CD8-positive, alpha-beta memory T cell (primary cell): ENCODE results near the gene BET1. TPM values are rescaled to one million over a fixed set of nuclear protein-coding genes. Genes with fewer than 3 reads are reported as not detected.

ENCODE experiments used
- CTCF ChIA-PET: fragments of 350-600 bp; sonication (Branson Sonifier 250); formaldehyde crosslinking; loops from one replicate; lab custom pipeline; 2021; ENCODE audit warnings: antibody characterized with exemption; lab: Charles Lee
- POLR2A ChIA-PET: fragments of 350-600 bp; sonication (Branson Sonifier 250); formaldehyde crosslinking; loops from one replicate; lab custom pipeline; 2021; ENCODE audit warnings: antibody characterized with exemption; lab: Charles Lee
- DNase-seq, 5 donors: peaks; one replicate each; pipeline versions ENCODE4 v3.0.0 to v3.0.0-alpha.2; 2020 to 2022; ENCODE audit warnings: mixed read lengths in 1 of 5
- H3K27ac ChIP-seq: one replicate; pipeline ENCODE4 v1.7.0; 2013; ENCODE audit warnings: low read depth, mild to moderate bottlenecking, low read length, moderate library complexity
- H3K27me3 ChIP-seq: 2 replicates; pipeline ENCODE4 v1.7.0; 2013; ENCODE audit warnings: low read length, mild to moderate bottlenecking; ENCODE audit not compliant: insufficient read depth, poor library complexity, severe bottlenecking
- H3K36me3 ChIP-seq: 2 replicates; pipeline ENCODE4 v1.7.0; 2013; ENCODE audit warnings: mild to moderate bottlenecking, low read length, moderate library complexity; ENCODE audit not compliant: insufficient read depth
- H3K4me1 ChIP-seq: 2 replicates; pipeline ENCODE4 v1.7.0; 2013; ENCODE audit warnings: mild to moderate bottlenecking, low read length, moderate library complexity; ENCODE audit not compliant: insufficient read depth
- H3K4me3 ChIP-seq: 2 replicates; pipeline ENCODE4 v1.7.0; 2013; ENCODE audit warnings: mild to moderate bottlenecking, low read length
- H3K9me3 ChIP-seq: 2 replicates; pipeline ENCODE4 v1.7.0; 2013; ENCODE audit warnings: mild to moderate bottlenecking, low read length
- H3K27ac Mint-ChIP-seq, 8 donors: one replicate each; pipeline ENCODE4 v1.8.0; 2020 to 2021; ENCODE audit warnings: mixed read lengths in 8 of 8, mild to moderate bottlenecking in 6 of 8, inconsistent platforms in 3 of 8, moderate library complexity in 3 of 8
- H3K27me3 Mint-ChIP-seq, 2 donors: one replicate each; pipeline ENCODE4 v1.8.0; 2020 to 2021; ENCODE audit warnings: mixed read lengths in 2 of 2, mild to moderate bottlenecking in 1 of 2, moderate library complexity in 1 of 2
- H3K36me3 Mint-ChIP-seq, 3 donors: one replicate each; pipeline ENCODE4 v1.8.0; 2020 to 2021; ENCODE audit warnings: mixed read lengths in 3 of 3, inconsistent platforms in 1 of 3, mild to moderate bottlenecking in 1 of 3
- H3K4me1 Mint-ChIP-seq, 3 donors: one replicate each; pipeline ENCODE4 v1.8.0; 2020 to 2021; ENCODE audit warnings: mixed read lengths in 3 of 3, inconsistent platforms in 1 of 3, mild to moderate bottlenecking in 1 of 3
- H3K4me3 Mint-ChIP-seq, 7 donors: one replicate each; pipeline ENCODE4 v1.8.0; 2020 to 2021; ENCODE audit warnings: mixed read lengths in 7 of 7, mild to moderate bottlenecking in 6 of 7, moderate library complexity in 4 of 7, inconsistent platforms in 2 of 7
- H3K9me3 Mint-ChIP-seq, 5 donors: one replicate each; pipeline ENCODE4 v1.8.0; 2020 to 2022; ENCODE audit warnings: mixed read lengths in 5 of 5, mild to moderate bottlenecking in 3 of 5, moderate library complexity in 2 of 5, inconsistent platforms in 1 of 5
- polyA plus RNA-seq: library from polyadenylated mRNA; unstranded; fragments of 300-500 nt; fragmentation: Illumina TruSeq; gene quantifications from one replicate; pipeline ENCODE4 v1.2.3, GENCODE V29; 2021
- total RNA-seq, 2 experiments: library from RNA; stranded (reverse); gene quantifications; one replicate each; pipeline ENCODE4 v1.2.3, GENCODE V29; 2021

Gene BET1
- total and polyA plus RNA-seq, 3 experiments from 2014 or later: 17.8 to 22.6 (median 19.9) TPM

DNA sequence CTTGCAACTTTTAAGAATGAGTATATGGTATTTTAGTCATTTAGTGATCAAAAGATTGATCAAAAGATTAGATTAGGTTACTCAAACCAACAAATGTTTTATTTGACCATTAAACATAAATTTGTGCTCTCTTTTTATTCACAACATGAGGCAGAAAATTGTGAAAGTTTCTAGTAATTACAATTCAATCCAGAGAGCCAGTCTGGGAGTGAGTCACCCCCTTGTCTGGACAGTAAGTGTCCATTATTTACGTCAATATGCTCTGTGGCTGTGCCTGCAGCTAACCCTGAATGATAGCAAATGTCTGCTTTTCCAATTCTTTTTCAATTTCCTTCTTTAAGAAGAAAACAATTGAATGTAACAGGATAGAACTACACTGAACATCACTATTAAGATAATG lies 54.7 kb downstream of the BET1 start:
- no peaks in the 10 kb centered on the region for H3K4me1 Mint-ChIP-seq
- no peak overlapping the region for H3K27ac Mint-ChIP-seq
- H3K4me3 Mint-ChIP-seq: no peak overlapping the region
- H3K27me3 ChIP-seq: no peaks in the 10 kb centered on the region
- ChIA-PET POLR2A (no interaction called here), CTCF (no interaction called here)
- H3K4me1 ChIP-seq: no peaks in the 10 kb centered on the region
- peaks cover 0 to 2% of the 10 kb centered on the region in 2 donors for H3K27me3 Mint-ChIP-seq
- DNase-seq: no peak
- no peaks in the 10 kb centered on the region for H3K36me3 Mint-ChIP-seq
- no peak overlapping the region for H3K4me3 ChIP-seq
- no peaks in the 10 kb centered on the region for H3K9me3 Mint-ChIP-seq
- H3K27ac ChIP-seq: no peak overlapping the region
- H3K36me3 ChIP-seq: no peaks in the 10 kb centered on the region
- H3K9me3 ChIP-seq: no peaks in the 10 kb centered on the region

DNA sequence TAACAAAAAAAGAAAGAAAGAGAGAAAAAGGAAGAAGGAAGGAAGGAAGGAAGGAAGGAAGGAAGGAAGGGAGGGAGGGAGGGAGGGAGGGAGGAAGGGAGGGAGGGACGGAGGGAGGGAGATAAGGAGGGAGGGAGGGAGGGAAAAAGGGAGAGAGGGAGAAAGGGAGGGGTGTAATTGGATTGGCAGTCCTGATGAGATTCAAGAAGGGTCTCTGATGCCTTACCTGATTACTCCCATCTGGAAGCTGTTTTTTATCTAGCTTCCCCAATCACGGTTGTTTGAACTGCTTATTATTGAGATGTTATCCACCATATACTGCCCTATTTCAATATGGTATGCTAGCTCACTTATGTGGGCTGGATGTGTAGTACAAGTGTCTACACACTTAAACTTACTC lies 55.3 kb downstream of the BET1 start:
- Histone ChIP-seq H3K4me1 (no peaks in the 10 kb centered on the region), H3K27ac (no peak overlapping the region), H3K27me3 (no peaks in the 10 kb centered on the region), H3K9me3 (no peaks in the 10 kb centered on the region), H3K4me3 (no peak overlapping the region), H3K36me3 (no peaks in the 10 kb centered on the region)
- H3K36me3 Mint-ChIP-seq: no peaks in the 10 kb centered on the region
- ChIA-PET CTCF (no interaction called here), POLR2A (no interaction called here)
- no peak overlapping the region for H3K4me3 Mint-ChIP-seq
- H3K9me3 Mint-ChIP-seq: no peaks in the 10 kb centered on the region
- H3K27me3 Mint-ChIP-seq: peaks cover 0 to 2% of the 10 kb centered on the region in 2 donors
- H3K4me1 Mint-ChIP-seq: no peaks in the 10 kb centered on the region
- no peak for DNase-seq
- H3K27ac Mint-ChIP-seq: no peak overlapping the region

DNA sequence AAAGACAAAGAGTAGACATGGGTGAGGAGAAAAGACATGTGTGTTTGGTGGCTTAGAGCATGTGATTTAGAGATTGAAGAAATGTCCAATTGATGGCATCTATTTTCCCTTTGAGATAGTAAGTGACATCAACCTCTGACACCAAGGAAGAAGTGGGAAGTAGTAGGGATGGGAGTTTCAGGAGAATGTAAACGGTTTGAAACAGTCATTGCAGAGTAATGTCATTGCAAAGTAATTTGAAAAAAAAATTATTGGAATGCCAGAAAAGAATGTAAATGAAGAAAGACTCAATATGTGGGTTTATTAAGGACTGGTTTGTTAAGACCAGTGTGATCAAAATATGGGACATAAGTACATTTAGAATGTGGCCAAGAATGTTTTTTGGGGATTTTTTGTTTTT lies 56.0 kb downstream of the BET1 start:
- Mint-ChIP-seq H3K36me3 (no peaks in the 10 kb centered on the region), H3K27ac (no peak overlapping the region), H3K4me1 (no peaks in the 10 kb centered on the region), H3K9me3 (no peaks in the 10 kb centered on the region), H3K27me3 (peaks cover 0 to 3% of the 10 kb centered on the region in 2 donors), H3K4me3 (no peak overlapping the region)
- no peaks in the 10 kb centered on the region for H3K36me3 ChIP-seq
- H3K4me1 ChIP-seq: no peaks in the 10 kb centered on the region
- POLR2A ChIA-PET: no interaction called here
- no peaks in the 10 kb centered on the region for H3K27me3 ChIP-seq
- no peak overlapping the region for H3K27ac ChIP-seq
- CTCF ChIA-PET: no interaction called here
- no peak overlapping the region for H3K4me3 ChIP-seq
- no peak for DNase-seq
- H3K9me3 ChIP-seq: no peaks in the 10 kb centered on the region

DNA sequence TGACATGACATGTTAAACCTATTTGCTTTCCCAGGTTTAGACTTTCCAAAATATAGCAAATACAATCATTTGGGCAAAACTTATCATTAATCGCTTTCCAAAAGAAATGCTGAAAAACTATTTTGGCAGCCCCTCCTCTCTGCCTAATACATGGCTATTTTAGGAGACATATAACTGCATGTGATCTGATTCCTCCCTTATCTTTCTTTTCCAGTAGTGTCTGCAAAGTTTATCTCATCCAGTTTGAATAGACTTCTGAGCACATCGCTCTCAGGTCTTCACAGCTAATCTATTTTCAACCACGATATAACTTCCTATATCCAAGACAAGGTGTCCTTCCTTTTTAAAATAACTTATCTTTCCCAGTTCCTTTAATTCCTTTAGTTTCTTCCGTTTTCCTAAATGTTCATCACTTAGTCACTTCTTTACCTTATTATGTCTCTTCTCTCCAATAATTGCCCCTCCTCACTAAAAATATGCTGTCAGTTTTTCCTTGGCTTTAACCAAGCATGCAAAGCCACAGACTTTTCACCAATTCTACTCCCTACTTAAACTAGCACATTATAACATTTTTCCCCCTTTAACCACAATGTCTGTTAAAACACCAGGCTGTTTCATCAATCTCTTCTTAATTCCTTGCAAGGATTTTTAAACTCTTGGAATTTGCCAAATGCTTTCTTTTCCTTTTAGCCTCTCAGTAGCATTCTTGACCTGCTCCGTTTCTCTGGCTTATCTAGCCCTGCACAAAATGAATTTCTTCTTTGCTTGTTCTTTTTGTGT lies 58.2 kb downstream of the BET1 start:
- Mint-ChIP-seq H3K27me3 (peaks cover 0 to 3% of the 10 kb centered on the region in 2 donors), H3K36me3 (no peaks in the 10 kb centered on the region), H3K4me1 (no peaks in the 10 kb centered on the region), H3K27ac (no peak overlapping the region), H3K4me3 (no peak overlapping the region), H3K9me3 (no peaks in the 10 kb centered on the region)
- H3K27ac ChIP-seq: no peak overlapping the region
- H3K4me3 ChIP-seq: no peak overlapping the region
- H3K36me3 ChIP-seq: no peaks in the 10 kb centered on the region
- H3K4me1 ChIP-seq: no peaks in the 10 kb centered on the region
- no peak for DNase-seq
- no peaks in the 10 kb centered on the region for H3K9me3 ChIP-seq
- no peaks in the 10 kb centered on the region for H3K27me3 ChIP-seq
- POLR2A ChIA-PET: no interaction called here
- CTCF ChIA-PET: no interaction called here

DNA sequence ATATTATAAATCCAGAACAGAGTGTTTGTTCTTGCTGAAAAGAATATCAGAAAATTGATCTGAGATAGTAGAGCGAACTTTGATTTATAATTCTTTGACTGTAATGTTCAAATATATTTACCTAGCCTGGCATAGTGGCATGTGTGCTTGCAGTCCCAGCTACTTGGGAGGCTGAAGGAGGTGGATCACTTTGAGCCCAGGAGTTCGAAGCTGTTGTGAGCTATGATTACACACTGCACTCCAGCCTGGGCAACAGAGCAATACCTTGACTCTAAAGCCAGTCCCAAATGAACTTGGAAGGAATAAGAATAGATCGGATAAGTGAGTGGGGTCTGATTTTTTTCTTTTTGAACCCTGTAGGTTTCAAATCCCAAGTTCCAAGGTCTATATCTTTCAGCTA lies 59.1 kb downstream of the BET1 start:
- no peak for DNase-seq
- no peak overlapping the region for H3K4me3 Mint-ChIP-seq
- no peaks in the 10 kb centered on the region for H3K4me1 Mint-ChIP-seq
- ChIA-PET CTCF (no interaction called here), POLR2A (no interaction called here)
- Histone ChIP-seq H3K36me3 (no peaks in the 10 kb centered on the region), H3K4me1 (no peaks in the 10 kb centered on the region), H3K27ac (no peak overlapping the region), H3K4me3 (no peak overlapping the region), H3K9me3 (no peaks in the 10 kb centered on the region), H3K27me3 (no peaks in the 10 kb centered on the region)
- no peaks in the 10 kb centered on the region for H3K9me3 Mint-ChIP-seq
- no peak overlapping the region for H3K27ac Mint-ChIP-seq
- H3K36me3 Mint-ChIP-seq: no peaks in the 10 kb centered on the region
- H3K27me3 Mint-ChIP-seq: peaks cover 0 to 3% of the 10 kb centered on the region in 2 donors

DNA sequence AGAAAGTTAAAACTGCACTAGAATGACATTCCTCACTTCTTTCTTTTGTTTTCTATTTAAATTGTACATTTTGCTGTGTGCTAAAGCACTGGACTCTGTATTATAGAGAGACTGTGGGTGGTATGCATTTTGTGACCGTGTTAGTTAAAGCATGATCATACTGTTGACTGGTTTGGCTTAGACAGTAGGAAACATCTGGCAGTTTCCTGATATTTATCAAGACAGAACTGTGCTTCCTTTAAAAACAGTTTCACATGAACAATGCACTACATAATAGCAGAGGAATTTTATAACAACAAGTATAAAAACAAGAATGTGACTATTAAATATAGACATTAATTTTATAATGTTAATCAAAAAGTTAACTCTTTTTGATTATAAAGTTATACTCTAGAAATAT lies 59.5 kb downstream of the BET1 start:
- Mint-ChIP-seq H3K36me3 (no peaks in the 10 kb centered on the region), H3K9me3 (no peaks in the 10 kb centered on the region), H3K27me3 (peaks cover 0 to 3% of the 10 kb centered on the region in 2 donors), H3K4me1 (no peaks in the 10 kb centered on the region), H3K4me3 (no peak overlapping the region), H3K27ac (no peak overlapping the region)
- H3K4me1 ChIP-seq: no peaks in the 10 kb centered on the region
- DNase-seq: no peak
- no peaks in the 10 kb centered on the region for H3K27me3 ChIP-seq
- no peak overlapping the region for H3K4me3 ChIP-seq
- H3K27ac ChIP-seq: no peak overlapping the region
- H3K36me3 ChIP-seq: no peaks in the 10 kb centered on the region
- CTCF ChIA-PET: no interaction called here
- H3K9me3 ChIP-seq: no peaks in the 10 kb centered on the region
- POLR2A ChIA-PET: no interaction called here

DNA sequence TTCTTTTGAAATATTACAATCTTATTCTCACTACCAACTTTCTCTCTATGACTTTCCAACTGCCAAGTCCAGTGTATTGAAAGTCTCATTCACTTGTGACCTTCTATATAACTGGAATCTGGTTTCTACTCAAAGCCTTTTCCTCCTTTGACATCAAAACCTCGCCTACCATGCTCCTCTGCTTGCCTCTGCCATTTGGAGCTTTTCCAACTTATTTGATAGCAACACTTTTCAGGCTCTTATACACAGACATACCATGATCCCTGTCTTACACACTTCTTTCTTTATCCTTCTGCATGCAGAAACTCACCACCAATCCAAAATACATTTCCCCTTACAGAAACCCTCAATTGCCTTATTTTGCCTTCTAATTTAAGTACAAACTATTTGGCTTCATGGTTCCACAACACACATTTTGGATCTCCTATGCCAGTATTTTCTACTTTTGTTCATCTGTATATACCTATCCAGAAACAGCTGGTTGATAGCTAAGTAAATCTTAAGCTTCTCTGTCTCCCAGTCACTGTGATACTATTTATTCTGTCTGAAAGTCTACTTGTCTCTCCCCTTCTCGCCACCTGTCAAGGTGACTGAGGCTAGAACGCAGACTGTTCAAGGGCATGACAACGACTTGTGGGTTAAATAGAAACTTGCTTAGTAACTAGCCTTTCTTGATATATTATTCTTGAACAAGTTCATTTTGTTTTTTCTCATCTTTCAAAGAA lies 60.2 kb downstream of the BET1 start:
- H3K36me3 Mint-ChIP-seq: no peaks in the 10 kb centered on the region
- Histone ChIP-seq H3K27me3 (no peaks in the 10 kb centered on the region), H3K4me1 (no peaks in the 10 kb centered on the region), H3K9me3 (no peaks in the 10 kb centered on the region), H3K4me3 (no peak overlapping the region), H3K27ac (no peak overlapping the region), H3K36me3 (no peaks in the 10 kb centered on the region)
- peaks cover 0 to 3% of the 10 kb centered on the region in 2 donors for H3K27me3 Mint-ChIP-seq
- no peak overlapping the region for H3K27ac Mint-ChIP-seq
- POLR2A ChIA-PET: no interaction called here
- H3K9me3 Mint-ChIP-seq: no peaks in the 10 kb centered on the region
- CTCF ChIA-PET: no interaction called here
- DNase-seq: no peak
- no peaks in the 10 kb centered on the region for H3K4me1 Mint-ChIP-seq
- H3K4me3 Mint-ChIP-seq: no peak overlapping the region
